Bone marrow (tissue), 2 donors: ENCODE data around the gene OTULINL.

Source experiments
- DNase-seq, 2 donors: peaks; one replicate each; lab custom pipeline; 2025; lab: John Stamatoyannopoulos, UW

The OTULINL gene

DNA sequence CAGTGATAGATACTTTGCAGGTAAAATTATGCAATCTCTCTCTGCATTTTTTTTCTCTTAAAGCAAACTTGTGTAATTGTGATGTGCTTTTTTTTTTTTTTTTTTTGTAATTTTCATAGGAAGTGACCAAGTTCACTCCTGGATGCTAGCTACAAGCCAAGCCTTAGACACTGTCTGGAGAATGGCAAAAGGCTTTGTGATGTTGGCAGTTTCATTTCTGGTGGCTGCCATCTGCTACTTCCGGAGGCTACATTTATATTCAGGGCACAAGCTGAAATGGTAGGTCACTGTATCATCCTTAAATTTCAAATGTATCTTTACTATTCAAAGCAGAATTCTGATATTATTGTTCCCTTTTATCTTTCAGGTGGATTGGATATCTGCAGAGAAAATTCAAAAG is 19.3 kb downstream of the OTULINL start:
- DNase-seq: no peak

- DNase-seq: no peak
Measured at GRCh38 chr5:14603141-14603540, 21.5 kb downstream of the OTULINL start.

GRCh38 chr5:14607104-14607503 is 25.5 kb downstream of the OTULINL start:
- DNase-seq: no peak

DNA sequence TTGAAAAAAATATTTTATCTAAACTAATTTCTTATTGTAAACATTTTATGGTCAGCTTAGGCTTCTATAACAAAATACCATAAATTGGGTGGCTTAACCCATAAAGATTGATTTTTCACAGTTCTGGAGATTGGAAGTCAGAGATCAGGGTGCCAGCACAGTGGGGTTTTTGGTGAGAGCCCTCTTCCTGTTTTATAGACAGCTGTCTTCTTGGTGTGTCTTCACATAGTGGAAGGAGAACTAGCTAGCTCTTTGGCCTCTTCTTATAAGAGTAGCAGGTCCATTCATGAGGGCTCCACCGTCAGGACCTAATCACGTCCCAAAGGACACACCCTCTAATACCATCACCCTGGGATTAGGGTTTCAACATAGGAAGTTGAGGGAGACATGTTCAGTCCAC is 26.6 kb downstream of the OTULINL start:
- no peak for DNase-seq

DNA sequence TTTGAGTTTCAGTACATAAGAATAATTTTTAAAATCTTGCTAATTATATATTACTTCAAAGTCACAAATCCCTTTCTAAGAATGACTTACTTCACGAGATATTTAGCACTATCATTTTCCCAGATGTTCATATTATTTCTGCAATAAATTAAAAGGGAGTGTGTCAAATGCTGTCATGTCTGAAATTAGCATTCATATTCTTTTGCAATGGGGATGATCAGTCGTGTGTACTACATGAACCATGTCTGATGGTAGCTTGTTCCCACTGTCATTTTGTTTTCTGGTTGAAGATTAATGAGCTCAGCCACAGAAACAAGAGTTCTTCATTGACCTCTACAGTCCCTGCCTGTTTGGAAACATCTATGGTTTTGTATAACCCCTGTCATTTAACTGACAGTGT is 30.1 kb downstream of the OTULINL start:
- DNase-seq: no peak

GRCh38 chr5:14614490-14614889 is 32.9 kb downstream of the OTULINL start:
- no peak for DNase-seq

DNA sequence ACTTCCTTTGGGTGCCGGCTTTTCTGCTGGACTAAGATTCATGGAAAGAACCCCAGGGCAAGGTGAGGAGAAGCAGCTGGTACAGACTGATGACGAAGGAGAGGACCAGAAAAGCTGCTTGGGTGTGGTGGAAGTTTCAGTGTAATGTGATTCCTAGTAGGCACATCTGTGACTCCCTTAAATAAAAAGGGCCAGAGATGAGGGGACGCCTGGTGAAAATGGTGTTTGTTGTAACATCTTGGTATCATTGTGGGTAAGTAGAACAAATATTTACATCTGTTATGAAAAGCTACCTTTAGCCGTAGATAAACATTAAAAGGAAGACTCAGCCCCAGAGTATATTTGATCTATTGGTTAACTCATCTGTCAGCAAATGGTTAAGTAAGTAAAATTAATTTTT is 33.8 kb downstream of the OTULINL start:
- no peak for DNase-seq

- DNase-seq: no peak
Measured at GRCh38 chr5:14617441-14617840, 35.8 kb downstream of the OTULINL start.

- DNase-seq: no peak
Measured at GRCh38 chr5:14627270-14627669, 45.7 kb downstream of the OTULINL start.

DNA sequence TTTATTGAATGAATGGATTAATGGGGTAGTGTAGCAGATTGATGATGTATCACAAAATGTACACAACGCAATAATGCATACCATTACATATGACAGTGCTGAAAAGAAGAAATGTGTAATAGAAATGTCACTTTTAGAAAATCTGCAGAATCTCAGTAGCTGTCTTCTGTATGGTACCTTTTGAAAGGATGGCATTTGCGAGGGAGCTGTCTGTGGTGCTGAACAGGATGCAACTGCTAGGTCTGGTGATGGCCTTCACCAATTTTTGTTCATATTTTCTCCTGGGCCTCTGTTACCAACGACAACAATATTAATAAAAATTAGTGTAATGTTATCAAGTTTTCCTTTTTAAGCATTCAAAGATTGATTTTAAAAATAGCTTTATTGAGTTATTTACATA is 46.8 kb downstream of the OTULINL start:
- DNase-seq: peak in 1 of 2 donors; percentile 48

DNA sequence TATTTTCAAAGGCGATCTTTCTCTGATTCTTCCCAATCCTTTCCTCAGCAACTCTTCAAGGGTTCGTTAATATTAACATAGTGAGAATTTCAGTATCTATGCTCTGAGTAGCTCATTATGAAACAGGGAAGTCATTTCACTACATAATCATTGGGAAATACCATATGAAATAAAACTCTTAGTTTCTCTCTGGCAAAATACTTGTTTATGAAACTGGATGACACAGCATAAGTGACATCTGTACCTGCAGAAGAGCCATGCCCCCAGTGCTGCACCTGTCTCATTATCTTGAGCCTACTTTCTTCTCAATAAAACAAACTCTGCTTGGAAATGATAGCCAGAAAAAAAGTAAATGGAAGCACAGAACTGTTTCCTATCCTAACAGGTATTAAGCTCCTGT is 49.1 kb downstream of the OTULINL start:
- no peak for DNase-seq

DNA sequence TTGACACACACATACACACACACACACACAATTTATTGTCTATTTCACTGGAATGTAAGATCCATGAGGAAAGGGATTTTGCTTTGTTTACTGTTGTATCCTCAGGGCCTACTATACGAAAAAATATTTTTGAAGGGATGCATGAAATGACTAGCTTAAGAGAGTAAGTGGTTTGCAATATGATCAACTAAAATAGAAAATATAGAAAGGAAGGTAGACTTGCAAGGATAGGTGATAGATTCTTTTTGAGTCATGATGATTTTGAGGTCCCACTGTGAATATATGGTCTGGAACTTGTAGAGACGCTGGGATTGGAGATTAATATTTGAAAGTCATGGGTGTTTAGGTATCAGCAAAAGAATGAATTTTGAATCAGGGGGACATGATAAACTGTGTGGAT is 54.1 kb downstream of the OTULINL start:
- DNase-seq: no peak

GRCh38 chr5:14640765-14641164 is 59.2 kb downstream of the OTULINL start:
- DNase-seq: no peak

- DNase-seq: no peak
Measured at GRCh38 chr5:14644623-14645237, 63.1 kb downstream of the OTULINL start.

GRCh38 chr5:14650052-14650451 is 68.5 kb downstream of the OTULINL start:
- DNase-seq: no peak

GRCh38 chr5:14655146-14655741 is 73.7 kb downstream of the OTULINL start:
- no peak for DNase-seq

- DNase-seq: no peak
Measured at GRCh38 chr5:14656898-14657297, 75.3 kb downstream of the OTULINL start.

DNA sequence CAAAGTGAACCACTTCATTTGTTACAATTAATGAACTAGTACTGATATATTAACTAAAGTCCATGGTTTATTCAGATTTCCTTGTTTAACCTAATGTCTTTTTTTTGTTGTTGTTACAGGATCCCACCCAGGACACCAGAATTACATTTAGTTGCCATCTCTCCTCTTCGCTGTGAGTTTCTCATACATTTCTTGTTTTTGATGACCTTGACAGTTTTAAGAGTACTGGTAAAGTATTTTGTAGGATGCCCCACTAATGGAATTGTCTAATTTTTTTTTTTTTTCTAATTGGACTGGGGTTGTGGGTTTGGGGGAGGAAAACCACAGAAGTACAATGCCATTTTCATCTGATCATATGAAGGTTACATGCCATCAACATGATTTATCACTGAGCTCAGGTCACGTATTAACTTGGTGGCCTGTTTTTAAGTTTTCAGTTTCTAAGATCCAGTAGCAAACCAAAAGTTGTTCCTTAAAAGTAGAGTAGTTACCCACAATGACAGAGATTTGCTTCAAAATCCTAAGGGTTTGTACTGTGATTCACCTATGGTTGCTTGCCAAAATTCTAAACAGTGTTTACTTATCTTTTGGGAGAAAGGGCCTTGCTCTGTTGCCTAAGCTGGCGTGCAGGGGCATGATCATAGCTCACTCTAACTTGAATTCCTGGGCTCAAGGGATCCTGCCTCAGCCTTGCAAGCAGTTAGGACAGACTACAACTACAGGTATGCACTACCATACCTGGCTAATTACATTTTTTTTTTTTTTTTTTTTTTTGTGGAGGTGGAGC is 78.4 kb downstream of the OTULINL start:
- no peak for DNase-seq

DNA sequence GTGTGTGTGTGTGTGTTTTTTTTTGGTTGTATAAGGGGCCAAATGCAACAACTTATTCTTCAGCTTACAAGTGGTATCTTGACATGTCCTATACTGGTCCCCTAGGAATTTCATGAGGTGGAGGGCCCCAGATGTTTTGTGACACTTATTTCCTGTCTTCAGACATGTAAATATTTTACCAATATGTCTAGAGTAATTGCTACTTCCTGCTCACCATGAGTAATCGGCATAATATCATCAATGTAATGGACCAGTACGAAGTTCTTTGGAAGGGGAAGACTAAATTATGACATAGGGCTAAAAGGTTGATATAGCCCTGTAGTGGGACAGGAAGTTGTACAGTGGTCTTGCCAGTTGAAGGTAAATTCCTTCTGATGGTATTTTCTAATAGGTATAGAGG is 79.2 kb downstream of the OTULINL start:
- DNase-seq: no peak
